ENCODE results near the gene HADHA. TPM values are rescaled to one million over a fixed set of nuclear protein-coding genes. Genes with fewer than 3 reads are reported as not detected.

Gene HADHA
- total RNA-seq, 1 experiment from 2014 or later = 131 TPM

GRCh38 chr2:26237868-26238267 lies 6.6 kb downstream of the HADHA start:
- Histone ChIP-seq H3K36me3 (ENCODE audit: low read depth, low read length) (peaks cover 37% of the 10 kb centered on the region), H3K27ac (ENCODE audit: low read length) (no peak overlapping the region), H4K20me1 (ENCODE audit: low read length) (peaks cover 14% of the 10 kb centered on the region; the same call in 1 of the 2 replicates), H3K4me1 (ENCODE audit: insufficient read depth, low read length) (peaks cover 16% of the 10 kb centered on the region), H3F3A (ENCODE audit: low read length, unreplicated experiment) (no peaks in the 10 kb centered on the region), H3K4me3 (ENCODE audit: low read length) (no peak overlapping the region), H3K9ac (ENCODE audit: low read length) (no peak overlapping the region), H3K9me2 (replicated peaks; ENCODE audit: low read length) (no peaks in the 10 kb centered on the region), H3K79me2 (ENCODE audit: low read length) (peaks cover 43% of the 10 kb centered on the region), H2AFZ (ENCODE audit: low read length) (no peak overlapping the region), H3K27me3 (ENCODE audit: low read length) (no peaks in the 10 kb centered on the region), H3K9me3 (ENCODE audit: low read length) (no peaks in the 10 kb centered on the region), H3K4me2 (ENCODE audit: low read length) (no peak overlapping the region)
- intact Hi-C loops (cut with micrococcal nuclease) = no loop called here
- ATAC-seq = no peak
- no peak for DNase-seq
- CTCF ChIA-PET = no interaction called here
- no TSS peak for BruUV-seq (replicated peaks)
- POLR2A ChIA-PET (ENCODE audit: unreplicated experiment) = no interaction called here
- TF ChIP-seq EZH2 (IDR thresholded peaks at IDR 0.05; ENCODE audit: low read length, unreplicated experiment) = no peak
- TF ChIP-seq, protein P1, sequence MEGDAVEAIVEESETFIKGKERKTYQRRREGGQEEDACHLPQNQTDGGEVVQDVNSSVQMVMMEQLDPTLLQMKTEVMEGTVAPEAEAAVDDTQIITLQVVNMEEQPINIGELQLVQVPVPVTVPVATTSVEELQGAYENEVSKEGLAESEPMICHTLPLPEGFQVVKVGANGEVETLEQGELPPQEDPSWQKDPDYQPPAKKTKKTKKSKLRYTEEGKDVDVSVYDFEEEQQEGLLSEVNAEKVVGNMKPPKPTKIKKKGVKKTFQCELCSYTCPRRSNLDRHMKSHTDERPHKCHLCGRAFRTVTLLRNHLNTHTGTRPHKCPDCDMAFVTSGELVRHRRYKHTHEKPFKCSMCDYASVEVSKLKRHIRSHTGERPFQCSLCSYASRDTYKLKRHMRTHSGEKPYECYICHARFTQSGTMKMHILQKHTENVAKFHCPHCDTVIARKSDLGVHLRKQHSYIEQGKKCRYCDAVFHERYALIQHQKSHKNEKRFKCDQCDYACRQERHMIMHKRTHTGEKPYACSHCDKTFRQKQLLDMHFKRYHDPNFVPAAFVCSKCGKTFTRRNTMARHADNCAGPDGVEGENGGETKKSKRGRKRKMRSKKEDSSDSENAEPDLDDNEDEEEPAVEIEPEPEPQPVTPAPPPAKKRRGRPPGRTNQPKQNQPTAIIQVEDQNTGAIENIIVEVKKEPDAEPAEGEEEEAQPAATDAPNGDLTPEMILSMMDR (conservative IDR thresholded peaks at IDR 0.05; ENCODE audit: low read depth, low read length) = no peak
- no peak for TF ChIP-seq EZH2phosphoT487 (IDR thresholded peaks at IDR 0.05; ENCODE audit: borderline replicate concordance, low read length)

- CTCF ChIA-PET = interaction anchor here (0.6 kb wide), 1 partner anchor 86 kb away, joined by 3 read pairs; no protein-coding TSS in a partner anchor
- H3K4me1 ChIP-seq (ENCODE audit: insufficient read depth, low read length) = no peaks in the 10 kb centered on the region
- 0 out of 2 replicates have a peak, but pooled peaks cover 3% of the 10 kb centered on the region for H4K20me1 ChIP-seq (ENCODE audit: low read length)
- peaks cover 53% of the 10 kb centered on the region for H3K36me3 ChIP-seq (ENCODE audit: low read depth, low read length)
- peak; percentile 14 for DNase-seq
- H3K9me2 ChIP-seq (replicated peaks; ENCODE audit: low read length) = no peaks in the 10 kb centered on the region
- H3K9ac ChIP-seq (ENCODE audit: low read length) = no peak overlapping the region
- H3K9me3 ChIP-seq (ENCODE audit: low read length) = no peaks in the 10 kb centered on the region
- no peak for ATAC-seq
- H3F3A ChIP-seq (ENCODE audit: low read length, unreplicated experiment) = no peaks in the 10 kb centered on the region
- TF ChIP-seq, protein P1 (conservative IDR thresholded peaks at IDR 0.05; ENCODE audit: low read depth, low read length) = peak; percentile 46
- no peak for TF ChIP-seq EZH2phosphoT487 (IDR thresholded peaks at IDR 0.05; ENCODE audit: borderline replicate concordance, low read length)
- BruUV-seq (replicated peaks) = no TSS peak
- H2AFZ ChIP-seq (ENCODE audit: low read length) = no peak overlapping the region
- no peaks in the 10 kb centered on the region for H3K27me3 ChIP-seq (ENCODE audit: low read length)
- intact Hi-C loops (cut with micrococcal nuclease) = loop anchor here (1.0 kb wide), 1 partner anchor 95 kb away; no protein-coding TSS in a partner anchor
- H3K4me2 ChIP-seq (ENCODE audit: low read length) = no peak overlapping the region
- peaks cover 15% of the 10 kb centered on the region for H3K79me2 ChIP-seq (ENCODE audit: low read length)
- H3K4me3 ChIP-seq (ENCODE audit: low read length) = no peak overlapping the region
- H3K27ac ChIP-seq (ENCODE audit: low read length) = no peak overlapping the region
- POLR2A ChIA-PET (ENCODE audit: unreplicated experiment) = no interaction called here
These were observed 9.3 kb downstream of the HADHA start for GRCh38 chr2:26235089-26235488.

GRCh38 chr2:26230806-26231205 lies 13.6 kb downstream of the HADHA start:
- Histone ChIP-seq H3K4me3 (ENCODE audit: low read length) (no peak overlapping the region), H3K79me2 (ENCODE audit: low read length) (no peaks in the 10 kb centered on the region), H3K9me3 (ENCODE audit: low read length) (no peaks in the 10 kb centered on the region), H3K9ac (ENCODE audit: low read length) (no peak overlapping the region), H3K27ac (ENCODE audit: low read length) (no peak overlapping the region), H2AFZ (ENCODE audit: low read length) (no peak overlapping the region), H3K9me2 (replicated peaks; ENCODE audit: low read length) (no peaks in the 10 kb centered on the region), H3K36me3 (ENCODE audit: low read depth, low read length) (peaks cover 67% of the 10 kb centered on the region), H3K27me3 (ENCODE audit: low read length) (no peaks in the 10 kb centered on the region), H3K4me2 (ENCODE audit: low read length) (no peak overlapping the region), H4K20me1 (ENCODE audit: low read length) (no peaks in the 10 kb centered on the region), H3F3A (ENCODE audit: low read length, unreplicated experiment) (no peaks in the 10 kb centered on the region), H3K4me1 (ENCODE audit: insufficient read depth, low read length) (no peaks in the 10 kb centered on the region)
- ATAC-seq (no peak), DNase-seq (no peak)
- no TSS peak for BruUV-seq (replicated peaks)
- ChIA-PET POLR2A (ENCODE audit: unreplicated experiment) (no interaction called here), CTCF (no interaction called here)
- intact Hi-C loops (cut with micrococcal nuclease) = no loop called here
- TF ChIP-seq EZH2phosphoT487 (IDR thresholded peaks at IDR 0.05; ENCODE audit: borderline replicate concordance, low read length) (no peak), EZH2 (IDR thresholded peaks at IDR 0.05; ENCODE audit: low read length, unreplicated experiment) (no peak)
- TF ChIP-seq, protein P1 (conservative IDR thresholded peaks at IDR 0.05; ENCODE audit: low read depth, low read length) = no peak
